Neural crest cell (in vitro differentiated cells): ENCODE measurements around the gene EIF4E1B. TPM values are rescaled to one million over a fixed set of nuclear protein-coding genes. Genes with fewer than 3 reads are reported as not detected.

Experiments used
- DNase-seq: peaks from one replicate; pipeline ENCODE4 v3.0.0; 2021; ENCODE audit warnings: low read depth, mixed read lengths, low spot score
- H3K27ac Mint-ChIP-seq: one replicate; pipeline ENCODE4 v1.8.0; 2021; ENCODE audit warnings: mild to moderate bottlenecking, mixed read lengths; ENCODE audit not compliant: unreplicated experiment
- H3K27me3 Mint-ChIP-seq: 2 replicates; pipeline ENCODE4 v1.8.0; 2021; ENCODE audit warnings: low read depth, mild to moderate bottlenecking, mixed read lengths
- H3K36me3 Mint-ChIP-seq: 2 replicates; pipeline ENCODE4 v1.8.0; 2021; ENCODE audit warnings: low read depth, mild to moderate bottlenecking, mixed read lengths
- H3K4me1 Mint-ChIP-seq: 2 replicates; pipeline ENCODE4 v1.8.0; 2021; ENCODE audit warnings: mixed read lengths
- H3K4me3 Mint-ChIP-seq: one replicate; pipeline ENCODE4 v1.8.0; 2021; ENCODE audit warnings: mild to moderate bottlenecking, mixed read lengths
- H3K9me3 Mint-ChIP-seq: 2 replicates; pipeline ENCODE4 v1.8.0; 2021; ENCODE audit warnings: mixed read lengths
- CTCF ChIP-seq: fragments of 200-600 bp; sonication (generic); conservative IDR thresholded peaks from 2 replicates; pipeline ENCODE4 v1.5.0; 2021; ENCODE audit warnings: antibody characterized with exemption, mild to moderate bottlenecking
- total RNA-seq: library from RNA; stranded (reverse); gene quantifications from 2 replicates; pipeline ENCODE4 v1.2.1, GENCODE V29; 2021

EIF4E1B gene
- total RNA-seq, 1 donor from 2014 or later: not detected

GRCh38 chr5:176685010-176685409 is 54.5 kb downstream of the EIF4E1B start:
- H3K36me3 Mint-ChIP-seq: no peaks in the 10 kb centered on the region
- peaks cover 3% of the 10 kb centered on the region for H3K9me3 Mint-ChIP-seq
- no peak for DNase-seq
- H3K27ac Mint-ChIP-seq: no peak overlapping the region
- H3K4me3 Mint-ChIP-seq: no peak overlapping the region
- no peaks in the 10 kb centered on the region for H3K4me1 Mint-ChIP-seq
- H3K27me3 Mint-ChIP-seq: peaks cover 42% of the 10 kb centered on the region
- no peak for TF ChIP-seq CTCF

GRCh38 chr5:176687247-176687646 is 56.8 kb downstream of the EIF4E1B start:
- peaks cover 3% of the 10 kb centered on the region for H3K9me3 Mint-ChIP-seq
- no peaks in the 10 kb centered on the region for H3K36me3 Mint-ChIP-seq
- DNase-seq: no peak
- H3K4me3 Mint-ChIP-seq: no peak overlapping the region
- TF ChIP-seq CTCF: no peak
- no peaks in the 10 kb centered on the region for H3K4me1 Mint-ChIP-seq
- H3K27ac Mint-ChIP-seq: no peak overlapping the region
- H3K27me3 Mint-ChIP-seq: peaks cover 49% of the 10 kb centered on the region

- Mint-ChIP-seq H3K36me3 (no peaks in the 10 kb centered on the region), H3K27ac (no peak overlapping the region), H3K4me3 (no peak overlapping the region), H3K27me3 (peaks cover 48% of the 10 kb centered on the region), H3K9me3 (peaks cover 3% of the 10 kb centered on the region), H3K4me1 (no peaks in the 10 kb centered on the region)
- no peak for DNase-seq
- no peak for TF ChIP-seq CTCF
Measured at GRCh38 chr5:176687881-176688280, 57.4 kb downstream of the EIF4E1B start.

- no peak for TF ChIP-seq CTCF
- no peaks in the 10 kb centered on the region for H3K36me3 Mint-ChIP-seq
- no peak overlapping the region for H3K27ac Mint-ChIP-seq
- H3K4me3 Mint-ChIP-seq: no peak overlapping the region
- peaks cover 53% of the 10 kb centered on the region for H3K27me3 Mint-ChIP-seq
- no peaks in the 10 kb centered on the region for H3K9me3 Mint-ChIP-seq
- DNase-seq: no peak
- peaks cover 6% of the 10 kb centered on the region for H3K4me1 Mint-ChIP-seq
Measured at GRCh38 chr5:176690911-176691310, 60.4 kb downstream of the EIF4E1B start.

GRCh38 chr5:176691524-176691923 is 61.0 kb downstream of the EIF4E1B start:
- Mint-ChIP-seq H3K4me3 (no peak overlapping the region), H3K4me1 (peaks cover 6% of the 10 kb centered on the region), H3K9me3 (no peaks in the 10 kb centered on the region), H3K27me3 (peaks cover 58% of the 10 kb centered on the region), H3K27ac (no peak overlapping the region), H3K36me3 (no peaks in the 10 kb centered on the region)
- DNase-seq: no peak
- no peak for TF ChIP-seq CTCF

GRCh38 chr5:176692326-176692725 is 61.9 kb downstream of the EIF4E1B start:
- Mint-ChIP-seq H3K4me1 (peaks cover 6% of the 10 kb centered on the region), H3K27ac (no peak overlapping the region), H3K36me3 (no peaks in the 10 kb centered on the region), H3K4me3 (no peak overlapping the region), H3K9me3 (no peaks in the 10 kb centered on the region), H3K27me3 (peaks cover 66% of the 10 kb centered on the region)
- DNase-seq: no peak
- no peak for TF ChIP-seq CTCF
